IMR-90 (cell line): ENCODE results near the gene PKNOX1. TPM values are rescaled to one million over a fixed set of nuclear protein-coding genes. Genes with fewer than 3 reads are reported as not detected.
"Not testable (repeated sequence)": the region's sequence is repeated elsewhere in the genome, so short reads cannot be mapped to it uniquely, and the experiment has no call there.

Experiments used
- ATAC-seq: fragments of 200-7000 bp; cut with Tn5 transposase; 2 replicates; pipeline ENCODE4 v1.9.1; 2020; ENCODE audit warnings: low read depth, mild to moderate bottlenecking, moderate library complexity
- BruUV-seq: library from RNA; stranded (reverse); fragments of 400-500 nt; replicated peaks from 2 replicates; lab custom pipeline; 2021; lab: Mats Ljungman, UMichigan
- CTCF ChIA-PET: fragments of 300-600 bp; formaldehyde crosslinking; extraction: SDS; loops from one replicate; lab custom pipeline; 2021; ENCODE audit warnings: antibody characterized with exemption; lab: Yijun Ruan, JAX
- POLR2A ChIA-PET: fragments of 300-600 bp; sonication (Branson Sonifier 250); formaldehyde crosslinking; loops from one replicate; lab custom pipeline; 2022; ENCODE audit warnings: antibody characterized with exemption; ENCODE audit not compliant: unreplicated experiment; lab: Charles Lee
- DNase-seq: peaks from one replicate; pipeline ENCODE4 v3.0.0; 2013
- H2AFZ ChIP-seq: replicated peaks from 2 replicates; pipeline ENCODE3; 2013; ENCODE audit warnings: low read length, mild to moderate bottlenecking; ENCODE audit not compliant: poor library complexity
- H2AK5ac ChIP-seq: 2 replicates; pipeline ENCODE4 v1.6.1; 2013; ENCODE audit warnings: low read depth, low read length, inconsistent platforms
- H2AK9ac ChIP-seq: replicated peaks from 2 replicates; pipeline ENCODE3; 2013; ENCODE audit warnings: mild to moderate bottlenecking, low read depth, low read length, moderate library complexity; ENCODE audit not compliant: poor library complexity
- H2BK120ac ChIP-seq: 2 replicates; pipeline ENCODE4 v1.6.1; 2013; ENCODE audit warnings: low read depth, low read length, inconsistent platforms
- H2BK15ac ChIP-seq: 3 replicates; pipeline ENCODE4 v1.6.1; 2013; ENCODE audit warnings: low read depth, low read length, inconsistent platforms
- H2BK20ac ChIP-seq: 2 replicates; pipeline ENCODE4 v1.6.1; 2013; ENCODE audit warnings: low read depth, mild to moderate bottlenecking, inconsistent platforms, low read length, moderate library complexity
- H2BK5ac ChIP-seq: 2 replicates; pipeline ENCODE4 v1.6.1; 2013; ENCODE audit warnings: mild to moderate bottlenecking, low read depth, low read length, inconsistent platforms; ENCODE audit not compliant: poor library complexity, severe bottlenecking
- H3K14ac ChIP-seq: replicated peaks from 2 replicates; pipeline ENCODE4 v1.6.1; 2013; ENCODE audit warnings: low read depth, low read length, inconsistent platforms
- H3K18ac ChIP-seq: 2 replicates; pipeline ENCODE4 v1.6.1; 2013; ENCODE audit warnings: low read depth, low read length, control low read depth
- H3K23ac ChIP-seq: 2 replicates; pipeline ENCODE4 v1.6.1; 2013; ENCODE audit warnings: low read depth, low read length, inconsistent platforms
- H3K27ac ChIP-seq: 2 replicates; pipeline ENCODE4 v1.5.1; 2013; ENCODE audit warnings: mild to moderate bottlenecking, control low read depth, low read length; ENCODE audit not compliant: insufficient read depth
- H3K27me3 ChIP-seq: 2 replicates; pipeline ENCODE4 v1.6.1; 2013; ENCODE audit warnings: low read length; ENCODE audit not compliant: control insufficient read depth, insufficient read depth
- H3K36me3 ChIP-seq: 2 replicates; pipeline ENCODE4 v1.6.1; 2013; ENCODE audit warnings: low read length, mixed read lengths; ENCODE audit not compliant: control insufficient read depth, insufficient read depth
- H3K4ac ChIP-seq: 2 replicates; pipeline ENCODE4 v1.6.1; 2013; ENCODE audit warnings: low read depth, low read length, inconsistent platforms
- H3K4me1 ChIP-seq: 2 replicates; pipeline ENCODE4 v1.6.1; 2013; ENCODE audit warnings: low read length, mixed read lengths; ENCODE audit not compliant: control insufficient read depth, insufficient read depth
- H3K4me2 ChIP-seq: 2 replicates; pipeline ENCODE4 v1.6.1; 2013; ENCODE audit warnings: low read depth, mild to moderate bottlenecking, control low read depth, low read length, moderate library complexity
- H3K4me3 ChIP-seq: 2 replicates; pipeline ENCODE4 v1.5.1; 2013; ENCODE audit warnings: low read depth, mild to moderate bottlenecking, control low read depth, low read length, moderate library complexity; ENCODE audit not compliant: insufficient read depth
- H3K56ac ChIP-seq: 2 replicates; pipeline ENCODE4 v1.6.1; 2013; ENCODE audit warnings: low read length, inconsistent platforms; ENCODE audit not compliant: insufficient read depth; ENCODE audit errors: extremely low read depth
- H3K79me1 ChIP-seq, 2 experiments: 2 replicates each; pipeline ENCODE4 v1.6.1; 2013; ENCODE audit warnings: low read length in 2 of 2, inconsistent platforms in 1 of 2, low read depth in 1 of 2
- H3K9ac ChIP-seq: 2 replicates; pipeline ENCODE4 v1.6.1; 2013; ENCODE audit warnings: low read depth, low read length, control low read depth
- H3K9me1 ChIP-seq: 2 replicates; pipeline ENCODE4 v1.6.1; 2013; ENCODE audit warnings: low read length, inconsistent platforms; ENCODE audit not compliant: insufficient read depth
- H3K9me3 ChIP-seq: 2 replicates; pipeline ENCODE4 v1.6.1; 2013; ENCODE audit warnings: low read length; ENCODE audit not compliant: control insufficient read depth, insufficient read depth
- H4K20me1 ChIP-seq: 2 replicates; pipeline ENCODE4 v1.6.1; 2013; ENCODE audit warnings: low read length, inconsistent platforms; ENCODE audit not compliant: insufficient read depth
- H4K5ac ChIP-seq: 2 replicates; pipeline ENCODE4 v1.6.1; 2013; ENCODE audit warnings: mild to moderate bottlenecking, low read depth, low read length, control low read depth
- H4K8ac ChIP-seq, 2 experiments: 2 replicates each; pipeline ENCODE4 v1.6.1; 2013; ENCODE audit warnings: low read depth in 2 of 2, low read length in 2 of 2, control low read depth in 1 of 2, inconsistent platforms in 1 of 2
- H4K91ac ChIP-seq: 2 replicates; pipeline ENCODE4 v1.6.1; 2013; ENCODE audit warnings: low read depth, low read length, inconsistent platforms; ENCODE audit not compliant: insufficient read depth
- WGBS, 2 experiments: methylation state at CpG; one replicate each; pipeline versions ENCODE4 v1.1.5 to v1.1.7; 2013; ENCODE audit warnings: missing lambda C conversion rate in 2 of 2; ENCODE audit not compliant: insufficient read length in 1 of 2; ENCODE audit errors: extremely low coverage in 2 of 2; 5-methylcytosine and 5-hydroxymethylcytosine counted together
- dilution Hi-C: fragments of 300-500 bp; cut with HindIII; formaldehyde crosslinking; loops from one replicate; pipeline ENCODE4 v1.14.3; 2018; ENCODE audit warnings: low sequenced_read_pairs; ENCODE audit not compliant: unreplicated experiment
- in situ Hi-C: fragments of 300-500 bp; cut with MboI; formaldehyde crosslinking; loops from 3 replicates; pipeline ENCODE4 v1.14.3; 2019; ENCODE audit warnings: low sequenced_read_pairs, inconsistent platforms, mixed read lengths
- intact Hi-C: fragments of 100-400 bp; cut with micrococcal nuclease; formaldehyde crosslinking; loops from 2 replicates; pipeline ENCODE4 v1.10.0; 2022
- polyA plus RNA-seq, 3 experiments: library from polyadenylated mRNA; depleted of rRNA; stranded (reverse); fragments of >200 nt; gene quantifications; 2 replicates each; pipeline ENCODE4 v1.2.3, GENCODE V29; 2012; ENCODE audit warnings: low replicate concordance in 1 of 3
- total RNA-seq: library from RNA; depleted of rRNA; stranded (reverse); fragments of >200 nt; gene quantifications from 2 replicates; pipeline ENCODE4 v1.2.3, GENCODE V29; 2012

The PKNOX1 gene
- total and polyA plus RNA-seq, 2 of the 4 experiments (the other 2 are of a cell fraction), result 35.0 to 61.0 TPM

DNA sequence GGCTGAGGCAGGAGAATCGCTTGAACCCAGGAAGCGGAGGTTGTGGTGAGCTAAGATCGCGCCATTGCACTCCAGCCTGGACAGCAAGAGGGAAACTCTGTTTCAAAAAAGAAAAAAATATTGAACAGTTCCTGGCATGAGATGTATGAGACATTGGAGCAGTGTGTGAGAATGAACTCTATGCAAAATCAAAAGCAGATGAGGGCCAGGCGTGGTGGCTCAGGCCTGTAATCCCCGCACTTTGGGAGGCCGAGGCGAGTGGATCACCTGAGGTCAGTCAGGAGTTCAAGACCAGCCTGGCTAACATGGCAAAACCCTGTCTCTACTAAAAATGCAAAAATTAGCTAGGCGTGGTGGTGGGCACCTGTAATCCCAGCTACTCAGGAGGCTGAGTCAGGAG lies 6.7 kb upstream of the PKNOX1 start:
- H3K14ac ChIP-seq, POLR2A ChIA-PET, H3K23ac ChIP-seq, H3K4me1 ChIP-seq, dilution Hi-C loops, intact Hi-C loops, H3K27ac ChIP-seq, H4K20me1 ChIP-seq, H3K27me3 ChIP-seq, H2BK20ac ChIP-seq, in situ Hi-C loops, H2AK5ac ChIP-seq, H3K4me2 ChIP-seq, CTCF ChIA-PET, H3K9ac ChIP-seq, H2BK15ac ChIP-seq, H3K9me3 ChIP-seq, H2AK9ac ChIP-seq, H2AFZ ChIP-seq, H4K91ac ChIP-seq, H3K9me1 ChIP-seq, H4K8ac ChIP-seq, H3K36me3 ChIP-seq, H2BK120ac ChIP-seq, H3K4ac ChIP-seq, H3K18ac ChIP-seq, H2BK5ac ChIP-seq, H3K4me3 ChIP-seq, BruUV-seq, DNase-seq, H3K56ac ChIP-seq, H4K5ac ChIP-seq, ATAC-seq, H3K79me1 ChIP-seq: not testable (repeated sequence)
- 96% methylated on average over 7 of the region's 9 CpGs; no CpG with 5 or more reads in 1 of the 2 experiments for WGBS, 2 experiments
